PC-9 (cell line): ENCODE measurements around the gene MBTPS2. TPM values are rescaled to one million over a fixed set of nuclear protein-coding genes. Genes with fewer than 3 reads are reported as not detected.
"Not testable (repeated sequence)": the region's sequence is repeated elsewhere in the genome, so short reads cannot be mapped to it uniquely, and the experiment has no call there.

Experiments used
- BruUV-seq: library from RNA; stranded (reverse); fragments of 400-500 nt; replicated peaks from 2 replicates; lab custom pipeline; 2021; lab: Mats Ljungman, UMichigan
- CTCF ChIA-PET: fragments of 300-600 bp; sonication (Branson Sonifier 250); formaldehyde crosslinking; loops from one replicate; lab custom pipeline; 2022; ENCODE audit warnings: antibody characterized with exemption; lab: Charles Lee
- POLR2A ChIA-PET: fragments of 300-600 bp; sonication (Branson Sonifier 250); formaldehyde crosslinking; loops from one replicate; lab custom pipeline; 2022; ENCODE audit warnings: antibody characterized with exemption; ENCODE audit not compliant: unreplicated experiment; lab: Charles Lee
- DNase-seq, 2 experiments: peaks; one replicate each; pipeline versions ENCODE4 v3.0.0 to v3.0.0-alpha.2; 2015 to 2022; ENCODE audit warnings: mixed read lengths in 1 of 2
- H2AFZ ChIP-seq: fragments of 200-600 bp; sonication (generic); 2 replicates; pipeline ENCODE4 v1.8.1; 2017; ENCODE audit warnings: antibody characterized with exemption
- H3F3A ChIP-seq: fragments of 200-600 bp; sonication (generic); 2 replicates; pipeline ENCODE4 v1.8.1; 2017; ENCODE audit warnings: antibody characterized with exemption, mild to moderate bottlenecking, low read depth; ENCODE audit not compliant: insufficient read depth
- H3K27ac ChIP-seq: fragments of 200-600 bp; sonication (generic); 2 replicates; pipeline ENCODE4 v1.6.1; 2016; ENCODE audit warnings: mixed run types
- H3K27me3 ChIP-seq: fragments of 200-600 bp; sonication (generic); 2 replicates; pipeline ENCODE4 v1.6.1; 2016; ENCODE audit warnings: low read depth, mixed run types; ENCODE audit not compliant: insufficient read depth
- H3K36me3 ChIP-seq: fragments of 200-600 bp; sonication (generic); 2 replicates; pipeline ENCODE4 v1.6.1; 2016; ENCODE audit warnings: low read depth, mixed run types
- H3K4me1 ChIP-seq: fragments of 200-600 bp; sonication (generic); replicated peaks from 2 replicates; pipeline ENCODE4 v1.6.1; 2016; ENCODE audit warnings: mixed run types; ENCODE audit not compliant: insufficient read depth
- H3K4me2 ChIP-seq: fragments of 200-600 bp; sonication (generic); 2 replicates; pipeline ENCODE4 v1.6.1; 2017; ENCODE audit warnings: mixed run types
- H3K4me3 ChIP-seq: fragments of 200-600 bp; sonication (generic); 2 replicates; pipeline ENCODE4 v1.6.1; 2016; ENCODE audit warnings: mixed run types
- H3K79me2 ChIP-seq: fragments of 200-600 bp; sonication (generic); 2 replicates; pipeline ENCODE4 v1.6.1; 2017; ENCODE audit warnings: low read depth, mixed run types
- H3K9me2 ChIP-seq: fragments of 200-600 bp; sonication (generic); 2 replicates; pipeline ENCODE4 v1.8.1; 2017; ENCODE audit warnings: mild to moderate bottlenecking; ENCODE audit not compliant: insufficient read depth
- H3K9me3 ChIP-seq: fragments of 200-600 bp; sonication (generic); 2 replicates; pipeline ENCODE4 v1.8.1; 2016; ENCODE audit warnings: low read depth; ENCODE audit not compliant: insufficient read depth
- H4K20me1 ChIP-seq: fragments of 200-600 bp; sonication (generic); 2 replicates; pipeline ENCODE4 v1.8.1; 2017; ENCODE audit not compliant: insufficient read depth
- EZH2 ChIP-seq: fragments of 200-600 bp; sonication (generic); IDR thresholded peaks from 2 replicates; pipeline ENCODE4 v1.8.0; 2017; ENCODE audit warnings: antibody characterized with exemption, low read depth
- intact Hi-C: fragments of 100-400 bp; cut with micrococcal nuclease; formaldehyde crosslinking; loops from one replicate; pipeline ENCODE4 v1.10.0; 2022; ENCODE audit not compliant: unreplicated experiment
- total RNA-seq: library from RNA; stranded (reverse); gene quantifications from 2 replicates; pipeline ENCODE4 v1.2.3, GENCODE V29; 2021
- TF ChIP-seq, protein P1 (sequence below): fragments of 200-600 bp; sonication (generic); conservative IDR thresholded peaks from 2 replicates; pipeline ENCODE4 v1.6.1; 2017; ENCODE audit warnings: mixed run types, antibody characterized with exemption, mild to moderate bottlenecking, moderate library complexity

The MBTPS2 gene
- total RNA-seq, 1 experiment from 2014 or later: 16.9 TPM

- intact Hi-C loops: no loop called here
- no peaks in the 10 kb centered on the region for H3K27me3 ChIP-seq
- no peaks in the 10 kb centered on the region for H3K79me2 ChIP-seq
- DNase-seq: no peak
- H3K9me2 ChIP-seq: no peaks in the 10 kb centered on the region
- H3K27ac ChIP-seq: no peak overlapping the region
- H3K4me1 ChIP-seq: no peaks in the 10 kb centered on the region
- CTCF ChIA-PET: no interaction called here
- POLR2A ChIA-PET: no interaction called here
- no peaks in the 10 kb centered on the region for H3F3A ChIP-seq
- no TSS peak for BruUV-seq
- TF ChIP-seq, protein P1, sequence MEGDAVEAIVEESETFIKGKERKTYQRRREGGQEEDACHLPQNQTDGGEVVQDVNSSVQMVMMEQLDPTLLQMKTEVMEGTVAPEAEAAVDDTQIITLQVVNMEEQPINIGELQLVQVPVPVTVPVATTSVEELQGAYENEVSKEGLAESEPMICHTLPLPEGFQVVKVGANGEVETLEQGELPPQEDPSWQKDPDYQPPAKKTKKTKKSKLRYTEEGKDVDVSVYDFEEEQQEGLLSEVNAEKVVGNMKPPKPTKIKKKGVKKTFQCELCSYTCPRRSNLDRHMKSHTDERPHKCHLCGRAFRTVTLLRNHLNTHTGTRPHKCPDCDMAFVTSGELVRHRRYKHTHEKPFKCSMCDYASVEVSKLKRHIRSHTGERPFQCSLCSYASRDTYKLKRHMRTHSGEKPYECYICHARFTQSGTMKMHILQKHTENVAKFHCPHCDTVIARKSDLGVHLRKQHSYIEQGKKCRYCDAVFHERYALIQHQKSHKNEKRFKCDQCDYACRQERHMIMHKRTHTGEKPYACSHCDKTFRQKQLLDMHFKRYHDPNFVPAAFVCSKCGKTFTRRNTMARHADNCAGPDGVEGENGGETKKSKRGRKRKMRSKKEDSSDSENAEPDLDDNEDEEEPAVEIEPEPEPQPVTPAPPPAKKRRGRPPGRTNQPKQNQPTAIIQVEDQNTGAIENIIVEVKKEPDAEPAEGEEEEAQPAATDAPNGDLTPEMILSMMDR: no peak
- TF ChIP-seq EZH2: no peak
- no peak overlapping the region for H3K4me3 ChIP-seq
- no peak overlapping the region for H2AFZ ChIP-seq
- no peaks in the 10 kb centered on the region for H3K36me3 ChIP-seq
- no peaks in the 10 kb centered on the region for H3K9me3 ChIP-seq
- H3K4me2 ChIP-seq: no peak overlapping the region
- no peaks in the 10 kb centered on the region for H4K20me1 ChIP-seq
Measured at GRCh38 chrX:21873063-21873775, 33.8 kb downstream of the MBTPS2 start.

DNA sequence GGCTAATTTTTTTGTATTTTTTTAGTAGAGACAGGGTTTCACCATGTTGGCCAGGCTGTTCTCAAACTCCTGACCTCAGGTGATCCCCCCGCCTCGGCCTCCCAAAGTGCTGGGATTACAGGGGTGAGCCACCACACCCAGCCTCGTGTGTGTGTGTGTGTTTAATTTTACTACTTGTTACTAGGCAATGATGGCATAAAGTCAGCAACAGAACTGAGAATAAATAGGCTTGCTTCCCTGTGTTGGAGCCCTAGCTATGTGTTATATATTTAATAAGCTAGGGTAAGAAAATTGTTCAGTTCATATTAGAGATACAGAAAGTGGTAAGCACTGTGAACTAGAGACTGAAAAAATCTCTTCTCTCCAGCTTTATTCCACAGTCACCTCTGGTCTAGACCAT, 34.8 kb downstream of the MBTPS2 start:
- BruUV-seq, H3K27ac ChIP-seq, H3K79me2 ChIP-seq, DNase-seq, H3K4me3 ChIP-seq, H3K4me2 ChIP-seq, intact Hi-C loops, H4K20me1 ChIP-seq, H3K36me3 ChIP-seq, H3K27me3 ChIP-seq, H3K9me3 ChIP-seq, H3F3A ChIP-seq, H3K4me1 ChIP-seq, CTCF ChIA-PET, H3K9me2 ChIP-seq, H2AFZ ChIP-seq, POLR2A ChIA-PET: not testable (repeated sequence)

- no peaks in the 10 kb centered on the region for H3K9me2 ChIP-seq
- POLR2A ChIA-PET: no interaction called here
- intact Hi-C loops: no loop called here
- BruUV-seq: no TSS peak
- no peak overlapping the region for H3K27ac ChIP-seq
- H3K4me3 ChIP-seq: no peak overlapping the region
- H3K27me3 ChIP-seq: no peaks in the 10 kb centered on the region
- no peak overlapping the region for H3K4me2 ChIP-seq
- H3K79me2 ChIP-seq: no peaks in the 10 kb centered on the region
- H3K36me3 ChIP-seq: no peaks in the 10 kb centered on the region
- no peak overlapping the region for H2AFZ ChIP-seq
- TF ChIP-seq EZH2: no peak
- TF ChIP-seq, protein P1: no peak
- CTCF ChIA-PET: no interaction called here
- no peaks in the 10 kb centered on the region for H4K20me1 ChIP-seq
- H3F3A ChIP-seq: no peaks in the 10 kb centered on the region
- no peaks in the 10 kb centered on the region for H3K4me1 ChIP-seq
- H3K9me3 ChIP-seq: no peaks in the 10 kb centered on the region
- DNase-seq: no peak
Measured at GRCh38 chrX:21875013-21875412, 35.6 kb downstream of the MBTPS2 start.
